IMR-90 (cell line): Measurements from ENCODE around the gene RAD51B. TPM values are rescaled to one million over a fixed set of nuclear protein-coding genes. Genes with fewer than 3 reads are reported as not detected.

Source experiments
- ATAC-seq: fragments of 200-7000 bp; cut with Tn5 transposase; 2 replicates; pipeline ENCODE4 v1.9.1; 2020; ENCODE audit warnings: low read depth, mild to moderate bottlenecking, moderate library complexity
- BruUV-seq: library from RNA; stranded (reverse); fragments of 400-500 nt; replicated peaks from 2 replicates; lab custom pipeline; 2021; lab: Mats Ljungman, UMichigan
- CTCF ChIA-PET: fragments of 300-600 bp; formaldehyde crosslinking; extraction: SDS; loops from one replicate; lab custom pipeline; 2021; ENCODE audit warnings: antibody characterized with exemption; lab: Yijun Ruan, JAX
- POLR2A ChIA-PET: fragments of 300-600 bp; sonication (Branson Sonifier 250); formaldehyde crosslinking; loops from one replicate; lab custom pipeline; 2022; ENCODE audit warnings: antibody characterized with exemption; ENCODE audit not compliant: unreplicated experiment; lab: Charles Lee
- DNase-seq: peaks from one replicate; pipeline ENCODE4 v3.0.0; 2013
- H2AFZ ChIP-seq: replicated peaks from 2 replicates; pipeline ENCODE3; 2013; ENCODE audit warnings: low read length, mild to moderate bottlenecking; ENCODE audit not compliant: poor library complexity
- H2AK5ac ChIP-seq: 2 replicates; pipeline ENCODE4 v1.6.1; 2013; ENCODE audit warnings: low read depth, low read length, inconsistent platforms
- H2AK9ac ChIP-seq: replicated peaks from 2 replicates; pipeline ENCODE3; 2013; ENCODE audit warnings: mild to moderate bottlenecking, low read depth, low read length, moderate library complexity; ENCODE audit not compliant: poor library complexity
- H2BK120ac ChIP-seq: 2 replicates; pipeline ENCODE4 v1.6.1; 2013; ENCODE audit warnings: low read depth, low read length, inconsistent platforms
- H2BK15ac ChIP-seq: 3 replicates; pipeline ENCODE4 v1.6.1; 2013; ENCODE audit warnings: low read depth, low read length, inconsistent platforms
- H2BK20ac ChIP-seq: 2 replicates; pipeline ENCODE4 v1.6.1; 2013; ENCODE audit warnings: low read depth, mild to moderate bottlenecking, inconsistent platforms, low read length, moderate library complexity
- H2BK5ac ChIP-seq: 2 replicates; pipeline ENCODE4 v1.6.1; 2013; ENCODE audit warnings: mild to moderate bottlenecking, low read depth, low read length, inconsistent platforms; ENCODE audit not compliant: poor library complexity, severe bottlenecking
- H3K14ac ChIP-seq: replicated peaks from 2 replicates; pipeline ENCODE4 v1.6.1; 2013; ENCODE audit warnings: low read depth, low read length, inconsistent platforms
- H3K18ac ChIP-seq: 2 replicates; pipeline ENCODE4 v1.6.1; 2013; ENCODE audit warnings: low read depth, low read length, control low read depth
- H3K23ac ChIP-seq: 2 replicates; pipeline ENCODE4 v1.6.1; 2013; ENCODE audit warnings: low read depth, low read length, inconsistent platforms
- H3K27ac ChIP-seq: 2 replicates; pipeline ENCODE4 v1.5.1; 2013; ENCODE audit warnings: mild to moderate bottlenecking, control low read depth, low read length; ENCODE audit not compliant: insufficient read depth
- H3K27me3 ChIP-seq: 2 replicates; pipeline ENCODE4 v1.6.1; 2013; ENCODE audit warnings: low read length; ENCODE audit not compliant: control insufficient read depth, insufficient read depth
- H3K36me3 ChIP-seq: 2 replicates; pipeline ENCODE4 v1.6.1; 2013; ENCODE audit warnings: low read length, mixed read lengths; ENCODE audit not compliant: control insufficient read depth, insufficient read depth
- H3K4ac ChIP-seq: 2 replicates; pipeline ENCODE4 v1.6.1; 2013; ENCODE audit warnings: low read depth, low read length, inconsistent platforms
- H3K4me1 ChIP-seq: 2 replicates; pipeline ENCODE4 v1.6.1; 2013; ENCODE audit warnings: low read length, mixed read lengths; ENCODE audit not compliant: control insufficient read depth, insufficient read depth
- H3K4me2 ChIP-seq: 2 replicates; pipeline ENCODE4 v1.6.1; 2013; ENCODE audit warnings: low read depth, mild to moderate bottlenecking, control low read depth, low read length, moderate library complexity
- H3K4me3 ChIP-seq: 2 replicates; pipeline ENCODE4 v1.5.1; 2013; ENCODE audit warnings: low read depth, mild to moderate bottlenecking, control low read depth, low read length, moderate library complexity; ENCODE audit not compliant: insufficient read depth
- H3K56ac ChIP-seq: 2 replicates; pipeline ENCODE4 v1.6.1; 2013; ENCODE audit warnings: low read length, inconsistent platforms; ENCODE audit not compliant: insufficient read depth; ENCODE audit errors: extremely low read depth
- H3K79me1 ChIP-seq, 2 experiments: 2 replicates each; pipeline ENCODE4 v1.6.1; 2013; ENCODE audit warnings: low read length in 2 of 2, inconsistent platforms in 1 of 2, low read depth in 1 of 2
- H3K9ac ChIP-seq: 2 replicates; pipeline ENCODE4 v1.6.1; 2013; ENCODE audit warnings: low read depth, low read length, control low read depth
- H3K9me1 ChIP-seq: 2 replicates; pipeline ENCODE4 v1.6.1; 2013; ENCODE audit warnings: low read length, inconsistent platforms; ENCODE audit not compliant: insufficient read depth
- H3K9me3 ChIP-seq: 2 replicates; pipeline ENCODE4 v1.6.1; 2013; ENCODE audit warnings: low read length; ENCODE audit not compliant: control insufficient read depth, insufficient read depth
- H4K20me1 ChIP-seq: 2 replicates; pipeline ENCODE4 v1.6.1; 2013; ENCODE audit warnings: low read length, inconsistent platforms; ENCODE audit not compliant: insufficient read depth
- H4K5ac ChIP-seq: 2 replicates; pipeline ENCODE4 v1.6.1; 2013; ENCODE audit warnings: mild to moderate bottlenecking, low read depth, low read length, control low read depth
- H4K8ac ChIP-seq, 2 experiments: 2 replicates each; pipeline ENCODE4 v1.6.1; 2013; ENCODE audit warnings: low read depth in 2 of 2, low read length in 2 of 2, control low read depth in 1 of 2, inconsistent platforms in 1 of 2
- H4K91ac ChIP-seq: 2 replicates; pipeline ENCODE4 v1.6.1; 2013; ENCODE audit warnings: low read depth, low read length, inconsistent platforms; ENCODE audit not compliant: insufficient read depth
- BHLHE40 ChIP-seq: fragments of 150-350 bp; IDR thresholded peaks from 2 replicates; pipeline ENCODE4 v1.6.1; 2016; ENCODE audit warnings: mild to moderate bottlenecking, low read depth, low read length
- CEBPB ChIP-seq: IDR thresholded peaks from 2 replicates; pipeline ENCODE4 v1.6.1; 2012; ENCODE audit warnings: low read depth, low read length, improper control_type of control experiment
- FOS ChIP-seq: fragments of 150-350 bp; IDR thresholded peaks from 2 replicates; pipeline ENCODE4 v1.6.1; 2016; ENCODE audit warnings: low read depth, low read length
- MAFK ChIP-seq: IDR thresholded peaks from 2 replicates; pipeline ENCODE4 v1.6.1; 2012; ENCODE audit warnings: low read depth, low read length, improper control_type of control experiment
- MAZ ChIP-seq: IDR thresholded peaks from 2 replicates; pipeline ENCODE4 v1.6.1; 2012; ENCODE audit warnings: low read depth, mild to moderate bottlenecking, low read length, improper control_type of control experiment, moderate library complexity, borderline replicate concordance
- MXI1 ChIP-seq: IDR thresholded peaks from 2 replicates; pipeline ENCODE4 v1.6.1; 2012; ENCODE audit warnings: low read depth, mild to moderate bottlenecking, low read length, moderate library complexity, borderline replicate concordance
- POLR2A ChIP-seq: IDR thresholded peaks from 2 replicates; pipeline ENCODE4 v1.6.1; 2012; ENCODE audit warnings: mild to moderate bottlenecking, low read depth, low read length
- RAD21 ChIP-seq: IDR thresholded peaks from 2 replicates; pipeline ENCODE4 v1.6.1; 2012; ENCODE audit warnings: low read length, improper control_type of control experiment
- RCOR1 ChIP-seq: IDR thresholded peaks from 2 replicates; pipeline ENCODE4 v1.6.1; 2012; ENCODE audit warnings: mild to moderate bottlenecking, low read length, improper control_type of control experiment; ENCODE audit not compliant: insufficient replicate concordance
- RFX5 ChIP-seq: IDR thresholded peaks from 2 replicates; pipeline ENCODE4 v1.8.0; 2012; ENCODE audit warnings: low read depth, mild to moderate bottlenecking, low read length, moderate library complexity
- WGBS, 2 experiments: methylation state at CpG; one replicate each; pipeline versions ENCODE4 v1.1.5 to v1.1.7; 2013; ENCODE audit warnings: missing lambda C conversion rate in 2 of 2; ENCODE audit not compliant: insufficient read length in 1 of 2; ENCODE audit errors: extremely low coverage in 2 of 2; 5-methylcytosine and 5-hydroxymethylcytosine counted together
- dilution Hi-C: fragments of 300-500 bp; cut with HindIII; formaldehyde crosslinking; loops from one replicate; pipeline ENCODE4 v1.14.3; 2018; ENCODE audit warnings: low sequenced_read_pairs; ENCODE audit not compliant: unreplicated experiment
- in situ Hi-C: fragments of 300-500 bp; cut with MboI; formaldehyde crosslinking; loops from 3 replicates; pipeline ENCODE4 v1.14.3; 2019; ENCODE audit warnings: low sequenced_read_pairs, inconsistent platforms, mixed read lengths
- intact Hi-C: fragments of 100-400 bp; cut with micrococcal nuclease; formaldehyde crosslinking; loops from 2 replicates; pipeline ENCODE4 v1.10.0; 2022
- polyA plus RNA-seq, 3 experiments: library from polyadenylated mRNA; depleted of rRNA; stranded (reverse); fragments of >200 nt; gene quantifications; 2 replicates each; pipeline ENCODE4 v1.2.3, GENCODE V29; 2012; ENCODE audit warnings: low replicate concordance in 1 of 3
- total RNA-seq: library from RNA; depleted of rRNA; stranded (reverse); fragments of >200 nt; gene quantifications from 2 replicates; pipeline ENCODE4 v1.2.3, GENCODE V29; 2012
- TF ChIP-seq, protein P1 (sequence below): fragments of 150-350 bp; IDR thresholded peaks from 2 replicates; pipeline ENCODE4 v1.6.1; 2016; ENCODE audit warnings: low read depth, mild to moderate bottlenecking, low read length, moderate library complexity, borderline replicate concordance
- TF ChIP-seq, protein P2 (sequence below): fragments of 150-350 bp; IDR thresholded peaks from 2 replicates; pipeline ENCODE4 v1.6.1; 2017; ENCODE audit warnings: mild to moderate bottlenecking, antibody characterized with exemption, low read length, low read depth
- TF ChIP-seq, protein P3 (sequence below): conservative IDR thresholded peaks from 2 replicates; pipeline ENCODE4 v1.5.1; 2012; ENCODE audit warnings: mild to moderate bottlenecking, low read depth, low read length, improper control_type of control experiment

RAD51B gene
- total and polyA plus RNA-seq, 2 of the 4 experiments (the other 2 are of a cell fraction), result 5.1 to 18.8 TPM

DNA sequence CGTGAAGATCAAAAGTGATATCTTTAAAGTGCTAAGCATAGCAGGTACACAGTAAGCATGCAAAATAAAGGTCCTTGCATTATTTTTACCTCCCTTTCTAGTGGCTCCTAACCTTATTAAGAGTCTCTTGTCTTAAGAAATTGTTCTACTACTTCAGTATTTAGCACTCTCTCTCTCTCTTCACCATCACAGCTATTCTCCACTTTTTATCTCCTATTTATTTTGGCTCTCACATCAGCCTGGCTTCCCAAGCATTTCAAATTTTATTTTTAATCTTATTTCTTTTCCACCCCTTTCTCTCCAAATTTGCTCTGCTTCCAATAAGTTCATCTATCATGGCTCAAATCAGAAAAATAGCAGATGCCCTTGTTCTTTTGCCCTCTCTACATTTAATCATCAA lies 212.6 kb downstream of the RAD51B start:
- no peak overlapping the region for H2AK9ac ChIP-seq
- no peak overlapping the region for H2AK5ac ChIP-seq
- H3K36me3 ChIP-seq, result no peaks in the 10 kb centered on the region
- no CpG with 5 or more reads among the region's 1 CpG for WGBS, 2 experiments
- H3K79me1 ChIP-seq, result no peaks in the 10 kb centered on the region; a peak in 1 of 4 replicates
- H2BK120ac ChIP-seq, result no peak overlapping the region
- ATAC-seq, result no peak
- no peak overlapping the region for H4K91ac ChIP-seq
- no peak for DNase-seq
- ChIA-PET CTCF (no interaction called here), POLR2A (no interaction called here)
- H3K4me2 ChIP-seq, result no peak overlapping the region
- no peak overlapping the region for H2AFZ ChIP-seq
- no peak overlapping the region for H2BK15ac ChIP-seq
- H4K8ac ChIP-seq, result no peak overlapping the region
- no peak overlapping the region for H2BK20ac ChIP-seq
- no peak overlapping the region for H3K18ac ChIP-seq
- no peak overlapping the region for H3K9ac ChIP-seq
- TF ChIP-seq MXI1 (no peak), RFX5 (no peak), MAZ (no peak), RCOR1 (no peak), RAD21 (no peak), POLR2A (no peak), BHLHE40 (no peak), MAFK (no peak), FOS (no peak), CEBPB (no peak)
- TF ChIP-seq, protein P1, sequence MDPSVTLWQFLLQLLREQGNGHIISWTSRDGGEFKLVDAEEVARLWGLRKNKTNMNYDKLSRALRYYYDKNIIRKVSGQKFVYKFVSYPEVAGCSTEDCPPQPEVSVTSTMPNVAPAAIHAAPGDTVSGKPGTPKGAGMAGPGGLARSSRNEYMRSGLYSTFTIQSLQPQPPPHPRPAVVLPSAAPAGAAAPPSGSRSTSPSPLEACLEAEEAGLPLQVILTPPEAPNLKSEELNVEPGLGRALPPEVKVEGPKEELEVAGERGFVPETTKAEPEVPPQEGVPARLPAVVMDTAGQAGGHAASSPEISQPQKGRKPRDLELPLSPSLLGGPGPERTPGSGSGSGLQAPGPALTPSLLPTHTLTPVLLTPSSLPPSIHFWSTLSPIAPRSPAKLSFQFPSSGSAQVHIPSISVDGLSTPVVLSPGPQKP, result no peak
- TF ChIP-seq, protein P2, sequence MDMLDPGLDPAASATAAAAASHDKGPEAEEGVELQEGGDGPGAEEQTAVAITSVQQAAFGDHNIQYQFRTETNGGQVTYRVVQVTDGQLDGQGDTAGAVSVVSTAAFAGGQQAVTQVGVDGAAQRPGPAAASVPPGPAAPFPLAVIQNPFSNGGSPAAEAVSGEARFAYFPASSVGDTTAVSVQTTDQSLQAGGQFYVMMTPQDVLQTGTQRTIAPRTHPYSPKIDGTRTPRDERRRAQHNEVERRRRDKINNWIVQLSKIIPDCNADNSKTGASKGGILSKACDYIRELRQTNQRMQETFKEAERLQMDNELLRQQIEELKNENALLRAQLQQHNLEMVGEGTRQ, result no peak
- TF ChIP-seq, protein P3, sequence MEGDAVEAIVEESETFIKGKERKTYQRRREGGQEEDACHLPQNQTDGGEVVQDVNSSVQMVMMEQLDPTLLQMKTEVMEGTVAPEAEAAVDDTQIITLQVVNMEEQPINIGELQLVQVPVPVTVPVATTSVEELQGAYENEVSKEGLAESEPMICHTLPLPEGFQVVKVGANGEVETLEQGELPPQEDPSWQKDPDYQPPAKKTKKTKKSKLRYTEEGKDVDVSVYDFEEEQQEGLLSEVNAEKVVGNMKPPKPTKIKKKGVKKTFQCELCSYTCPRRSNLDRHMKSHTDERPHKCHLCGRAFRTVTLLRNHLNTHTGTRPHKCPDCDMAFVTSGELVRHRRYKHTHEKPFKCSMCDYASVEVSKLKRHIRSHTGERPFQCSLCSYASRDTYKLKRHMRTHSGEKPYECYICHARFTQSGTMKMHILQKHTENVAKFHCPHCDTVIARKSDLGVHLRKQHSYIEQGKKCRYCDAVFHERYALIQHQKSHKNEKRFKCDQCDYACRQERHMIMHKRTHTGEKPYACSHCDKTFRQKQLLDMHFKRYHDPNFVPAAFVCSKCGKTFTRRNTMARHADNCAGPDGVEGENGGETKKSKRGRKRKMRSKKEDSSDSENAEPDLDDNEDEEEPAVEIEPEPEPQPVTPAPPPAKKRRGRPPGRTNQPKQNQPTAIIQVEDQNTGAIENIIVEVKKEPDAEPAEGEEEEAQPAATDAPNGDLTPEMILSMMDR, result no peak
- no peak overlapping the region for H3K4ac ChIP-seq
- H3K4me1 ChIP-seq, result no peaks in the 10 kb centered on the region; the same call in 1 of the 2 replicates
- H3K27ac ChIP-seq, result no peak overlapping the region
- H3K14ac ChIP-seq, result no peak overlapping the region
- in situ Hi-C loops, result no loop called here
- no peaks in the 10 kb centered on the region for H3K27me3 ChIP-seq
- H4K5ac ChIP-seq, result no peak overlapping the region
- H3K9me3 ChIP-seq, result peaks cover 3% of the 10 kb centered on the region; the same call in 1 of the 2 replicates
- BruUV-seq, result no TSS peak
- intact Hi-C loops, result no loop called here
- no peak overlapping the region for H3K56ac ChIP-seq
- no peak overlapping the region for H3K23ac ChIP-seq
- no peak overlapping the region for H2BK5ac ChIP-seq
- no peak overlapping the region for H3K4me3 ChIP-seq
- H4K20me1 ChIP-seq, result no peaks in the 10 kb centered on the region
- dilution Hi-C loops, result no loop called here
- peaks cover 3% of the 10 kb centered on the region; the same call in 1 of the 2 replicates for H3K9me1 ChIP-seq
